SU-DHL-6 (cell line): Measurements from ENCODE around the gene CLIP2.

ENCODE experiments used
- H2AFZ ChIP-seq: fragments of 200-600 bp; sonication (generic); 2 replicates; pipeline ENCODE4 v1.6.1; 2014; ENCODE audit warnings: low read depth, mild to moderate bottlenecking, moderate library complexity, mixed read lengths, antibody characterized with exemption, low read length; ENCODE audit not compliant: severe bottlenecking
- H3F3A ChIP-seq: fragments of 200-600 bp; shearing (Covaris generic); 2 replicates; pipeline ENCODE4 v1.6.0; 2016; ENCODE audit warnings: antibody characterized with exemption, mild to moderate bottlenecking; ENCODE audit not compliant: insufficient read depth
- H3K27ac ChIP-seq: fragments of 200-600 bp; sonication (generic); 2 replicates; pipeline ENCODE4 v1.5.1; 2016; ENCODE audit warnings: low read depth, mild to moderate bottlenecking, low read length, moderate library complexity, mixed read lengths
- H3K27me3 ChIP-seq: fragments of 200-600 bp; sonication (generic), shearing (Covaris generic); 2 replicates; pipeline ENCODE4 v1.6.0; 2014; ENCODE audit warnings: mild to moderate bottlenecking, low read length
- H3K36me3 ChIP-seq: fragments of 200-600 bp; sonication (generic); 2 replicates; pipeline ENCODE4 v1.6.1; 2014; ENCODE audit warnings: mild to moderate bottlenecking, low read length, mixed read lengths
- H3K4me2 ChIP-seq: fragments of 300-600, 200-600 bp; shearing (Covaris generic), sonication (generic); 2 replicates; pipeline ENCODE4 v1.6.0; 2014; ENCODE audit warnings: low read length, low read depth, mild to moderate bottlenecking; ENCODE audit not compliant: poor library complexity, severe bottlenecking
- H3K4me3 ChIP-seq: fragments of 200-600 bp; sonication (generic); 2 replicates; pipeline ENCODE4 v1.5.1; 2014; ENCODE audit warnings: antibody characterized with exemption, low read length, mild to moderate bottlenecking, mixed read lengths; ENCODE audit not compliant: insufficient read depth, poor library complexity, severe bottlenecking
- H3K79me2 ChIP-seq: fragments of 200-600 bp; sonication (generic); 2 replicates; pipeline ENCODE4 v1.6.1; 2014; ENCODE audit warnings: mild to moderate bottlenecking, low read length, moderate library complexity; ENCODE audit not compliant: insufficient read depth
- H3K9ac ChIP-seq: fragments of 200-600 bp; sonication (generic); 2 replicates; pipeline ENCODE4 v1.7.0; 2014; ENCODE audit warnings: mild to moderate bottlenecking, low read length
- H3K9me2 ChIP-seq: fragments of 200-600 bp; sonication (generic); replicated peaks from 2 replicates; pipeline ENCODE4 v1.6.1; 2014; ENCODE audit warnings: low read length; ENCODE audit not compliant: insufficient read depth
- H3K9me3 ChIP-seq: fragments of 200-600 bp; sonication (generic); 2 replicates; pipeline ENCODE4 v1.6.1; 2014; ENCODE audit warnings: low read length, mixed read lengths; ENCODE audit not compliant: insufficient read depth
- H4K20me1 ChIP-seq: fragments of 200-600 bp; sonication (generic); 2 replicates; pipeline ENCODE4 v1.6.1; 2014; ENCODE audit warnings: low read depth, mild to moderate bottlenecking, antibody characterized with exemption, low read length, moderate library complexity, mixed read lengths
- EZH2phosphoT487 ChIP-seq: fragments of 200-600 bp; sonication (generic), shearing (Covaris generic); conservative IDR thresholded peaks from 2 replicates; pipeline ENCODE4 v1.6.1; 2018; ENCODE audit warnings: mild to moderate bottlenecking, antibody characterized with exemption, low read length, moderate library complexity, mixed read lengths
- TF ChIP-seq, protein P1 (sequence below): fragments of 200-600 bp; sonication (generic); IDR thresholded peaks from one replicate; pipeline ENCODE4 v1.5.1; 2017; ENCODE audit warnings: antibody characterized with exemption, mild to moderate bottlenecking, low read length, moderate library complexity; ENCODE audit not compliant: insufficient read depth, poor library complexity, severe bottlenecking

The CLIP2 gene

DNA sequence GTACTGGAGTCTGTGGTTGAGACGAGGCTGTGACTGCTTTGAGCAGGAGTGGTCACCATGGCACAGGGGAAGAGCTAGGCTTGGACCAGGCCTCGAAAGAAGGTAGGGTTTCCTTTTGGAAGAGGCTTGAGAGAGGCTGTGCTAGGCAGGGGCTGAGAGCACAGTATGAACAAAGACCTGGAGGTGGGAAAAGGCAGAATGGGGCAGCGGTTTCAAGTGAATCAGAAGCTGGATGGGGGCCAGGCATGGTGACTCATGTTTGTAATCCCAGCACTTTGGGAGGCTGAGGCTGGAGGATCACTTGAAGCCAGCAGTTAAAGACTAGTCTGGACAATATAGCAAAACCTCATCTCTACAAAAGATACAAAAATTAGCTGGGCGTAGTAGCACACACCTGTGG lies 65.9 kb downstream of the CLIP2 start:
- Histone ChIP-seq H3K9me3 (no peaks in the 10 kb centered on the region), H3K27ac (no peak overlapping the region), H3K9me2 (no peaks in the 10 kb centered on the region), H3F3A (no peaks in the 10 kb centered on the region), H3K27me3 (no peaks in the 10 kb centered on the region), H3K36me3 (no peaks in the 10 kb centered on the region), H3K79me2 (no peaks in the 10 kb centered on the region), H2AFZ (no peak overlapping the region), H3K4me2 (no peak overlapping the region), H3K4me3 (no peak overlapping the region), H4K20me1 (no peaks in the 10 kb centered on the region), H3K9ac (no peak overlapping the region)
- TF ChIP-seq EZH2phosphoT487 = no peak
- TF ChIP-seq, protein P1, sequence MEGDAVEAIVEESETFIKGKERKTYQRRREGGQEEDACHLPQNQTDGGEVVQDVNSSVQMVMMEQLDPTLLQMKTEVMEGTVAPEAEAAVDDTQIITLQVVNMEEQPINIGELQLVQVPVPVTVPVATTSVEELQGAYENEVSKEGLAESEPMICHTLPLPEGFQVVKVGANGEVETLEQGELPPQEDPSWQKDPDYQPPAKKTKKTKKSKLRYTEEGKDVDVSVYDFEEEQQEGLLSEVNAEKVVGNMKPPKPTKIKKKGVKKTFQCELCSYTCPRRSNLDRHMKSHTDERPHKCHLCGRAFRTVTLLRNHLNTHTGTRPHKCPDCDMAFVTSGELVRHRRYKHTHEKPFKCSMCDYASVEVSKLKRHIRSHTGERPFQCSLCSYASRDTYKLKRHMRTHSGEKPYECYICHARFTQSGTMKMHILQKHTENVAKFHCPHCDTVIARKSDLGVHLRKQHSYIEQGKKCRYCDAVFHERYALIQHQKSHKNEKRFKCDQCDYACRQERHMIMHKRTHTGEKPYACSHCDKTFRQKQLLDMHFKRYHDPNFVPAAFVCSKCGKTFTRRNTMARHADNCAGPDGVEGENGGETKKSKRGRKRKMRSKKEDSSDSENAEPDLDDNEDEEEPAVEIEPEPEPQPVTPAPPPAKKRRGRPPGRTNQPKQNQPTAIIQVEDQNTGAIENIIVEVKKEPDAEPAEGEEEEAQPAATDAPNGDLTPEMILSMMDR = no peak

DNA sequence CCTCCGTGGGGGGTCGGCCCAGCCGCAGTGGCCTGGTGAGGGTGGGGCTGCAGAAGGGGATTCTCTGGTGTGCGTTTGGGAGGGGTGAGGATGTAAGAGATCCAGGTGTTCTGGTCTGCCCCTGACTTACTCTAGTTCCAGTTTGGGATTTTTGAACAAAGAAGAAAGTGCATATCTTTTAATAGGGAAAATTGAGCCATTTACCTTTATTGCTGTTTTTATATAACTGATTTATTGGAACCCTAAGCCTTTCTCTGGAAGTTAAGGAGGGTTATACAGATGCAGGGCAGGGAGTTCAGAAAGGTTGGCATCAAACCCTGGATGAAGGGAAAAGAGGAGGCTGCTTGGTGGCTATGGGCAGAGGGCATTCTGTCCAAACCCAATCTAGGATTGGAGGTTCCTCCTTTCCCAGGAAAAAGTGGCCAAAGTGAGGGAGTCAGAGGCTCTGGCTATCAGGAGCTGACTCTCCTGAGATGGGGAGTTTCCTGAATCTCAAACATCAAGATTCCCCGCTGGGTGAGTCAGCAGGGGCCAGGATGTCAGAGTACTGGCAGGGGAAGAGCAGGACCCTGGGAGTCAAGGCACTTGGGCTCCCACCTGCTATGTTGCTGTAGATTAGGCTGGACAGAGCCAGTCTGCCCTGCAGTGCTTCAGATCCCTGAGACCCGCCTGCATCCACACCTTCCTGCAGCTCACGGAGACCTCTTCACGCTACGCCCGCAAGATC lies 67.5 kb downstream of the CLIP2 start:
- Histone ChIP-seq H3K9me3 (no peaks in the 10 kb centered on the region), H3K4me3 (no peak overlapping the region), H3K27me3 (no peaks in the 10 kb centered on the region), H3K9me2 (no peaks in the 10 kb centered on the region), H3F3A (no peaks in the 10 kb centered on the region), H3K4me2 (no peak overlapping the region), H2AFZ (no peak overlapping the region), H3K27ac (no peak overlapping the region), H3K9ac (no peak overlapping the region), H3K36me3 (no peaks in the 10 kb centered on the region), H4K20me1 (no peaks in the 10 kb centered on the region), H3K79me2 (no peaks in the 10 kb centered on the region)
- no peak for TF ChIP-seq EZH2phosphoT487
- TF ChIP-seq, protein P1 = no peak

DNA sequence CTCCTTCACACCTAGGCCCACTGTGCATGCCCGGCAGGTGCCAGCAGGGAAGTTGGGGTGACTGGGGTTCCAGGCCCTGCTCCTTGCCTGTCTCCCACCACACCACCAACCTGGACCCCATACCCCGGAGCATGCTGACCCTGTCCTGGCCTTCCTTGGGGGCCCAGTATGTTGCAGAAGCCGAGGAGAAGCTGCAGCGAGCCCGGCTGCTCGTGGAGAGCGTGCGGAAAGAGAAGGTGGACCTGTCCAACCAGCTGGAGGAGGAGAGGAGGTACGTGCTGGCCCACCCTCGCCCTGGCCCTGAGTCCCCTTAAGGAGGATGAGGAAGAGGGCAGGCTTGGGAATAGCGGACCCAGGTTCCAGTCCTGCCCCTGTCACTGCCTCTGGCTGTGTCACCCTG lies 70.8 kb downstream of the CLIP2 start:
- Histone ChIP-seq H3K27me3 (no peaks in the 10 kb centered on the region), H3K9ac (no peak overlapping the region), H2AFZ (no peak overlapping the region), H3K9me3 (no peaks in the 10 kb centered on the region), H3K27ac (no peak overlapping the region), H3K9me2 (no peaks in the 10 kb centered on the region), H3K36me3 (no peaks in the 10 kb centered on the region), H3K79me2 (no peaks in the 10 kb centered on the region), H3K4me2 (no peak overlapping the region), H4K20me1 (no peaks in the 10 kb centered on the region), H3K4me3 (no peak overlapping the region), H3F3A (no peaks in the 10 kb centered on the region)
- no peak for TF ChIP-seq EZH2phosphoT487
- TF ChIP-seq, protein P1 = no peak

DNA sequence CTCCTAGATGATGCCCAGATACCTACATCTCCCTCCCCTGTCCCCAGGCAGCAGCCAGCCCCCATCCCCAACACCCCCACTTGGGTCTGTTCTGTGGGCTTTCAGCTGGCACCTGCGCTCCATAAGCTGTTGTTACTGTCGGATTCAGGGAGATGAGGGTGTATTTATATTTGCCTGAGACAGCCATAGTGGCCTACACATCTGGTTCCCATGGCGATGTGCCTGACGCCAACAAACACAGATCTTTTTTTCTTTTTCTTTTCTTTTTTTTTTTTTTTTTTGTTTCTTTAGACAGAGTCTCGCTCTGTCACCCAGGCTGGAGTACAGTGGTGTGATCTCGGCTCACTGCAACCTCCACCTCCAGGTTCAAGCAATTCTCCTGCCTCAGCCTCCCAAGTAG lies 73.1 kb downstream of the CLIP2 start:
- Histone ChIP-seq H3K27ac (no peak overlapping the region), H3K36me3 (no peaks in the 10 kb centered on the region), H3K9me3 (no peaks in the 10 kb centered on the region), H3K4me3 (no peak overlapping the region), H3K27me3 (no peaks in the 10 kb centered on the region), H3K9me2 (no peaks in the 10 kb centered on the region), H2AFZ (no peak overlapping the region), H3K9ac (no peak overlapping the region), H4K20me1 (no peaks in the 10 kb centered on the region), H3F3A (no peaks in the 10 kb centered on the region), H3K79me2 (no peaks in the 10 kb centered on the region), H3K4me2 (no peak overlapping the region)
- TF ChIP-seq, protein P1 = no peak
- TF ChIP-seq EZH2phosphoT487 = no peak
